ENCODE results near the gene MAD2L1BP.

DNA sequence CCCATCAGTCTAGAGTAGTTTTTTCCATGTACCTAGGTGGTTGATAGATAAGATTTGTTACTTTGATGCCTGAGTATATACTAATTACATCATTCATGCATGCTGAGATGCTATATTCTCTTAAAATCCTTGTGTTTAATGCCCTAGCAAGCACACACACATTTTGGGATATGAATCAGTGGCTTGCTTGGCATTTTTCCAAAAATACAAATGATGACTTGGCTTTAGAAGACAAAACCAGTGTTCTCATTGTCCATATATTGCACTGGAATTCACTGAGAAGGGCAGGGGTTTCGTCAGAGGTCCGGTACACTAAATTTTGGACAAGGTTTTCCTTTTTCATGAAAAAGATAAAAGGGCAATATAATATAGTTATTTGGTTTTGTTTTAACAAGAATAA lies 31.5 kb upstream of the MAD2L1BP start:
- TF ChIP-seq, protein P1, sequence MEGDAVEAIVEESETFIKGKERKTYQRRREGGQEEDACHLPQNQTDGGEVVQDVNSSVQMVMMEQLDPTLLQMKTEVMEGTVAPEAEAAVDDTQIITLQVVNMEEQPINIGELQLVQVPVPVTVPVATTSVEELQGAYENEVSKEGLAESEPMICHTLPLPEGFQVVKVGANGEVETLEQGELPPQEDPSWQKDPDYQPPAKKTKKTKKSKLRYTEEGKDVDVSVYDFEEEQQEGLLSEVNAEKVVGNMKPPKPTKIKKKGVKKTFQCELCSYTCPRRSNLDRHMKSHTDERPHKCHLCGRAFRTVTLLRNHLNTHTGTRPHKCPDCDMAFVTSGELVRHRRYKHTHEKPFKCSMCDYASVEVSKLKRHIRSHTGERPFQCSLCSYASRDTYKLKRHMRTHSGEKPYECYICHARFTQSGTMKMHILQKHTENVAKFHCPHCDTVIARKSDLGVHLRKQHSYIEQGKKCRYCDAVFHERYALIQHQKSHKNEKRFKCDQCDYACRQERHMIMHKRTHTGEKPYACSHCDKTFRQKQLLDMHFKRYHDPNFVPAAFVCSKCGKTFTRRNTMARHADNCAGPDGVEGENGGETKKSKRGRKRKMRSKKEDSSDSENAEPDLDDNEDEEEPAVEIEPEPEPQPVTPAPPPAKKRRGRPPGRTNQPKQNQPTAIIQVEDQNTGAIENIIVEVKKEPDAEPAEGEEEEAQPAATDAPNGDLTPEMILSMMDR (IDR thresholded peaks at IDR 0.05): no peak
- TF ChIP-seq POLR2A (IDR thresholded peaks at IDR 0.05): no peak
